ENCODE results near the gene GCN1. TPM values are rescaled to one million over a fixed set of nuclear protein-coding genes. Genes with fewer than 3 reads are reported as not detected.

Gene GCN1
- total and polyA plus RNA-seq, 10 of the 15 experiments (the other 5 are each of a cell fraction or from before 2014, with no cell fraction given): 10.8 to 150 (median 58.3) TPM

- Histone ChIP-seq H3K9me3 (replicated peaks; ENCODE audit: control insufficient read depth, insufficient read depth, low read length) (no peaks in the 10 kb centered on the region), H3K4me1 (ENCODE audit: control insufficient read depth, insufficient read depth, low read length) (peaks cover 32% of the 10 kb centered on the region), H3K27me3 (replicated peaks in 1 of 2; ENCODE audit: control insufficient read depth in 2 of 2, insufficient read depth in 2 of 2, low read length in 1 of 2) (no peaks in the 10 kb centered on the region), H3K79me2 (ENCODE audit: control insufficient read depth, insufficient read depth, low read length) (no peaks in the 10 kb centered on the region), H3K4me3 (no peak overlapping the region), H4K20me1 (ENCODE audit: control insufficient read depth, insufficient read depth) (no peaks in the 10 kb centered on the region), H3K27ac (ENCODE audit: control insufficient read depth, insufficient read depth) (no peak overlapping the region), H2AFZ (ENCODE audit: control insufficient read depth, low read depth, low read length) (peak overlapping the region; percentile 65; the same call in 1 of the 2 replicates), H3K9ac (ENCODE audit: control insufficient read depth, insufficient read depth, low read length) (no peak overlapping the region), H3K4me2 (ENCODE audit: control insufficient read depth, insufficient read depth) (0 out of 2 replicates have a peak overlapping the region, but pooled peaks have one; percentile 59), H3K36me3 (ENCODE audit: control insufficient read depth in 2 of 2, insufficient read depth in 2 of 2, low read length in 1 of 2) (no peaks in the 10 kb centered on the region)
- intact Hi-C loops (cut with micrococcal nuclease; ENCODE audit: unreplicated experiment): no loop called here
- no peak for ATAC-seq
- WGBS (ENCODE audit: insufficient coverage, insufficient replicate concordance, low lambda C conversion rate, missing lambda C conversion rate): 60% methylated on average over 7 of the region's 7 CpGs
- FAIRE-seq: no peak
- ChIA-PET RAD21 (ENCODE audit: unreplicated experiment) (interaction anchor here (0.6 to 7.5 kb wide), 15 partner anchors 10 to 352 kb away, joined by 3 to 170 read pairs (median 5); partner anchors contain the start of genes BICDL1, POP5, PXN and RNU4-1), POLR2A (interaction anchor here (0.6 to 3.4 kb wide), 6 partner anchors 16 to 73 kb away, joined by 3 to 17 read pairs (median 6); partner anchors contain the start of genes PXN, RNU4-1, RNU4-2 and SIRT4), SMC1A (ENCODE audit: uncharacterized antibody, unreplicated experiment) (interaction anchor here (0.7 to 8.5 kb wide), 13 partner anchors 9 to 118 kb away, joined by 3 to 152 read pairs (median 6); partner anchors contain the start of genes PXN, RNU4-1 and RNU4-2), CTCF (interaction anchor here (0.7 to 9.3 kb wide), 24 partner anchors 9 to 285 kb away, joined by 3 to 287 read pairs (median 6); partner anchors contain the start of genes PXN, RNU4-1, RNU4-2 and RPLP0)
- no TSS peak for BruUV-seq (replicated peaks)
- TF ChIP-seq KDM1A (IDR thresholded peaks at IDR 0.05; ENCODE audit: borderline replicate concordance) (no peak), ESRRA (IDR thresholded peaks at IDR 0.05; ENCODE audit: low read length) (no peak), GATAD2B (conservative IDR thresholded peaks at IDR 0.05; ENCODE audit: low read depth) (no peak), EGR1 (IDR thresholded peaks at IDR 0.05; ENCODE audit: borderline replicate concordance in 1 of 2, low read depth in 2 of 2, low read length in 2 of 2) (no peak), IKZF2 (IDR thresholded peaks at IDR 0.05) (no peak), GABPA (IDR thresholded peaks at IDR 0.05; ENCODE audit: low read depth) (no peak), ZNF207 (IDR thresholded peaks at IDR 0.05; ENCODE audit: borderline replicate concordance) (no peak), EED (IDR thresholded peaks at IDR 0.05; ENCODE audit: low read depth) (no peak), YY1 (IDR thresholded peaks at IDR 0.05; ENCODE audit: low read depth, low read length) (no peak), BACH1 (IDR thresholded peaks at IDR 0.05; ENCODE audit: borderline replicate concordance) (no peak)
- DNase-seq (ENCODE audit: low read depth, low spot score): no peak
- in situ Hi-C loops (cut with MboI): loop anchor here (10.0 kb wide), 1 partner anchor 46 kb away; no protein-coding TSS in a partner anchor
Observed at GRCh38 chr12:120229071-120229486, 34.6 kb upstream of the GCN1 start.
